ENCODE measurements around the gene ARL2. TPM values are rescaled to one million over a fixed set of nuclear protein-coding genes. Genes with fewer than 3 reads are reported as not detected.

ARL2 gene
- total RNA-seq, 1 donor from 2014 or later, result 66.4 TPM

GRCh38 chr11:64989416-64989815, 24.5 kb upstream of the ARL2 start:
- no peaks in the 10 kb centered on the region for H3K36me3 Mint-ChIP-seq (ENCODE audit: low read depth, unreplicated experiment)
- TF ChIP-seq CTCF (IDR thresholded peaks at IDR 0.05; ENCODE audit: unreplicated experiment), result no peak
- peaks cover 4% of the 10 kb centered on the region for H3K27me3 Mint-ChIP-seq (ENCODE audit: unreplicated experiment)
- H3K27ac Mint-ChIP-seq (ENCODE audit: unreplicated experiment), result no peak overlapping the region
- DNase-seq (ENCODE audit: low spot score), result no peak
- H3K4me3 Mint-ChIP-seq (ENCODE audit: unreplicated experiment), result no peak overlapping the region
- H3K4me1 Mint-ChIP-seq (ENCODE audit: unreplicated experiment), result peaks cover 22% of the 10 kb centered on the region
- H3K9me3 Mint-ChIP-seq (ENCODE audit: unreplicated experiment), result no peaks in the 10 kb centered on the region

GRCh38 chr11:64990222-64990923, 23.6 kb upstream of the ARL2 start:
- H3K9me3 Mint-ChIP-seq (ENCODE audit: unreplicated experiment), result no peaks in the 10 kb centered on the region
- no peaks in the 10 kb centered on the region for H3K36me3 Mint-ChIP-seq (ENCODE audit: low read depth, unreplicated experiment)
- peaks cover 22% of the 10 kb centered on the region for H3K4me1 Mint-ChIP-seq (ENCODE audit: unreplicated experiment)
- DNase-seq (ENCODE audit: low spot score), result peak; percentile 61
- peak overlapping the region; percentile 39 for H3K4me3 Mint-ChIP-seq (ENCODE audit: unreplicated experiment)
- peak overlapping the region; percentile 59 for H3K27ac Mint-ChIP-seq (ENCODE audit: unreplicated experiment)
- H3K27me3 Mint-ChIP-seq (ENCODE audit: unreplicated experiment), result peaks cover 1% of the 10 kb centered on the region
- no peak for TF ChIP-seq CTCF (IDR thresholded peaks at IDR 0.05; ENCODE audit: unreplicated experiment)

GRCh38 chr11:64994318-64994717, 19.6 kb upstream of the ARL2 start:
- H3K4me3 Mint-ChIP-seq (ENCODE audit: unreplicated experiment), result no peak overlapping the region
- H3K27me3 Mint-ChIP-seq (ENCODE audit: unreplicated experiment), result peaks cover 4% of the 10 kb centered on the region
- no peaks in the 10 kb centered on the region for H3K36me3 Mint-ChIP-seq (ENCODE audit: low read depth, unreplicated experiment)
- H3K4me1 Mint-ChIP-seq (ENCODE audit: unreplicated experiment), result peaks cover 20% of the 10 kb centered on the region
- no peak for TF ChIP-seq CTCF (IDR thresholded peaks at IDR 0.05; ENCODE audit: unreplicated experiment)
- H3K27ac Mint-ChIP-seq (ENCODE audit: unreplicated experiment), result no peak overlapping the region
- H3K9me3 Mint-ChIP-seq (ENCODE audit: unreplicated experiment), result no peaks in the 10 kb centered on the region
- DNase-seq (ENCODE audit: low spot score), result no peak

- TF ChIP-seq CTCF (IDR thresholded peaks at IDR 0.05; ENCODE audit: unreplicated experiment), result no peak
- peaks cover 7% of the 10 kb centered on the region for H3K4me1 Mint-ChIP-seq (ENCODE audit: unreplicated experiment)
- no peak overlapping the region for H3K27ac Mint-ChIP-seq (ENCODE audit: unreplicated experiment)
- H3K27me3 Mint-ChIP-seq (ENCODE audit: unreplicated experiment), result peaks cover 4% of the 10 kb centered on the region
- DNase-seq (ENCODE audit: low spot score), result no peak
- H3K9me3 Mint-ChIP-seq (ENCODE audit: unreplicated experiment), result no peaks in the 10 kb centered on the region
- no peak overlapping the region for H3K4me3 Mint-ChIP-seq (ENCODE audit: unreplicated experiment)
- H3K36me3 Mint-ChIP-seq (ENCODE audit: low read depth, unreplicated experiment), result no peaks in the 10 kb centered on the region
These were observed 17.6 kb upstream of the ARL2 start for GRCh38 chr11:64996327-64996709.

- Mint-ChIP-seq H3K27ac (ENCODE audit: unreplicated experiment) (no peak within 1 kb of the TSS), H3K27me3 (ENCODE audit: unreplicated experiment) (peaks cover 4% of the 10 kb centered on the region), H3K36me3 (ENCODE audit: low read depth, unreplicated experiment) (no peaks in the 10 kb centered on the region), H3K9me3 (ENCODE audit: unreplicated experiment) (no peaks in the 10 kb centered on the region), H3K4me3 (ENCODE audit: unreplicated experiment) (no peak within 1 kb of the TSS), H3K4me1 (ENCODE audit: unreplicated experiment) (peaks cover 4% of the 10 kb centered on the region)
- TF ChIP-seq CTCF (IDR thresholded peaks at IDR 0.05; ENCODE audit: unreplicated experiment), result no peak
- peak; percentile 59 for DNase-seq (ENCODE audit: low spot score)
These were observed 17.1 kb upstream of the ARL2 start, which contains the start of gene BATF2 for GRCh38 chr11:64996710-64997380. Gene BATF2 (minus strand): TSS chr11:64996971. CDS start chr11:64996914, 57 bp downstream.
